ENCODE measurements around the gene NDST1. TPM values are rescaled to one million over a fixed set of nuclear protein-coding genes. Genes with fewer than 3 reads are reported as not detected.
A peak's percentile ranks its signal among the peaks of the same experiment; 100 is the strongest.

The NDST1 gene
- total RNA-seq, 6 donors from 2014 or later = 81.7 to 265 (median 166) TPM

DNA sequence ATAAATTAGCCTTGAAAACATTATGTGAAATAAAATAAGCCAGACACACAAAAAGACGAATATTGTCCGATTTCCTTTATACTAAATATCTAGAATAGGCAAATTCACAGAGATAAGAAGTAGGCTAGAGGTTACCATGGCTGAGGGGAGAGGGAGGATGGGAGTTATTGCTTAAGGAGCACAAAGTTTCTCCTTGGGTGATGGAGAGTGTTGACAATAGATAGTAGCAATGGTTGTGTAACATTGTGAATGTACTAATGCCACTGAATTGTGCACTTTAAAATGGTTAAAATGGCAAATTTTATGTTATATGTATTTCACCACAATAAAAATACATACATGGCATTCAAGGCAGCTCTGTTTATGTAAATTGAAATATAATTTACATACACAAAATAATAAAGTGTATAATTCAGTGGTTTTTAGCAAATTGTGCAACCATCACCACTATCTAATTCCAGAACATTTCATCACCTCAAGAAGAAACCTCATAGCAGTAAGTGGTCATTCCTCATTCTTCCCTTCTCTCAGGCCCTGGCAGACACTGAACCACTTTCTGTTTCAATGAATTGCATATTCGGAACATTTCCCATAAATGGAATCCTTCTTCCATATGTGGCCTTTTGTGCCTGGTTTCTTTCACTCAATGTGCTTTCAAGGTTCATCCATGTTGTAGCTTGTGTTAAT, 59.2 kb downstream of the NDST1 start:
- TF ChIP-seq POLR2A (IDR thresholded peaks at IDR 0.05) (no peak), POLR2AphosphoS5 (IDR thresholded peaks at IDR 0.05) (peak in 1 of 2 donors; percentile 26), EP300 (IDR thresholded peaks at IDR 0.05) (peak in 1 of 4 donors; percentile 77)
- TF ChIP-seq, protein P1, sequence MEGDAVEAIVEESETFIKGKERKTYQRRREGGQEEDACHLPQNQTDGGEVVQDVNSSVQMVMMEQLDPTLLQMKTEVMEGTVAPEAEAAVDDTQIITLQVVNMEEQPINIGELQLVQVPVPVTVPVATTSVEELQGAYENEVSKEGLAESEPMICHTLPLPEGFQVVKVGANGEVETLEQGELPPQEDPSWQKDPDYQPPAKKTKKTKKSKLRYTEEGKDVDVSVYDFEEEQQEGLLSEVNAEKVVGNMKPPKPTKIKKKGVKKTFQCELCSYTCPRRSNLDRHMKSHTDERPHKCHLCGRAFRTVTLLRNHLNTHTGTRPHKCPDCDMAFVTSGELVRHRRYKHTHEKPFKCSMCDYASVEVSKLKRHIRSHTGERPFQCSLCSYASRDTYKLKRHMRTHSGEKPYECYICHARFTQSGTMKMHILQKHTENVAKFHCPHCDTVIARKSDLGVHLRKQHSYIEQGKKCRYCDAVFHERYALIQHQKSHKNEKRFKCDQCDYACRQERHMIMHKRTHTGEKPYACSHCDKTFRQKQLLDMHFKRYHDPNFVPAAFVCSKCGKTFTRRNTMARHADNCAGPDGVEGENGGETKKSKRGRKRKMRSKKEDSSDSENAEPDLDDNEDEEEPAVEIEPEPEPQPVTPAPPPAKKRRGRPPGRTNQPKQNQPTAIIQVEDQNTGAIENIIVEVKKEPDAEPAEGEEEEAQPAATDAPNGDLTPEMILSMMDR (IDR thresholded peaks at IDR 0.05) = no peak
- Histone ChIP-seq H3K36me3 (no peaks in the 10 kb centered on the region), H3K27me3 (no peaks in the 10 kb centered on the region), H3K4me1 (peaks cover 7 to 18% (median 9%) of the 10 kb centered on the region in 4 donors), H3K4me3 (no peak overlapping the region), H3K27ac (peak overlapping the region in 3 of 4 donors; percentile 32 to 59 (median 46)), H3K9me3 (no peaks in the 10 kb centered on the region)
- WGBS, 2 donors = 59 to 61% methylated on average over 3 of the region's 3 CpGs
- peak; percentile 71 to 84 for ATAC-seq (ENCODE audit: low FRiP score in 2 of 2)
- DNase-seq = no peak

DNA sequence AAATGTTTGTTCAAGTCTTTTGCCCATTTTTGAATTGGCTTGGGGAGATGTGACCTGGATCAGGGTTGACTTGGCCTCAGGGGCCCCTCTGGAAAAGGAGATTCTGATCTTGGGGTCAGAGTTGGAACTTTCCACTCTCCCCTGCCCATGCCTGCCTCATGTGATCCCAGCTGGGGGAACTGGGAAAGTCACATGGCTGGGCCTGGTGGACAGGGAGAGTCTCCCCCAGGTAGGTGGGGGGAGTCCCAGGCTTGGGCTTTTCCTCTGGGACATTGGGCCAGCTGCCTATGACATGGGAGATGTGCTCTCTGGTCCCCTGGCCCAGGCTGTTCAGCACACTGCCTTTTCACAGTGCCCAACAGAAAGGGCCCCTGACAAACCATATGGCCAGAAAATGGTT, 60.7 kb downstream of the NDST1 start:
- Histone ChIP-seq H3K9me3 (no peaks in the 10 kb centered on the region), H3K4me1 (peaks cover 7 to 18% (median 9%) of the 10 kb centered on the region in 4 donors), H3K27me3 (no peaks in the 10 kb centered on the region), H3K36me3 (no peaks in the 10 kb centered on the region), H3K4me3 (no peak overlapping the region), H3K27ac (peak overlapping the region in 2 of 4 donors; percentile 32 to 59)
- no peak for DNase-seq
- TF ChIP-seq, protein P1 (IDR thresholded peaks at IDR 0.05) = no peak
- no peak for TF ChIP-seq EP300 (IDR thresholded peaks at IDR 0.05)
- no peak for ATAC-seq (ENCODE audit: low FRiP score in 2 of 2)

GRCh38 chr5:150570333-150570732, 62.4 kb downstream of the NDST1 start:
- TF ChIP-seq EP300 (IDR thresholded peaks at IDR 0.05) (no peak), POLR2AphosphoS5 (IDR thresholded peaks at IDR 0.05) (no peak), POLR2A (IDR thresholded peaks at IDR 0.05) (no peak)
- TF ChIP-seq, protein P1 (IDR thresholded peaks at IDR 0.05) = no peak
- ATAC-seq (ENCODE audit: low FRiP score in 2 of 2) (no peak), DNase-seq (no peak)
- Histone ChIP-seq H3K4me1 (peaks cover 7 to 18% (median 9%) of the 10 kb centered on the region in 4 donors), H3K36me3 (no peaks in the 10 kb centered on the region), H3K9me3 (no peaks in the 10 kb centered on the region), H3K27me3 (no peaks in the 10 kb centered on the region), H3K27ac (no peak overlapping the region), H3K4me3 (no peak overlapping the region)
- 90 to 91% methylated on average over 4 to 7 of the region's 7 CpGs for whole genome bisulfite sequencing, 2 donors

GRCh38 chr5:150571836-150572235, 63.9 kb downstream of the NDST1 start:
- Histone ChIP-seq H3K36me3 (no peaks in the 10 kb centered on the region), H3K9me3 (no peaks in the 10 kb centered on the region), H3K27ac (no peak overlapping the region), H3K27me3 (no peaks in the 10 kb centered on the region), H3K4me1 (peaks cover 6 to 14% (median 7%) of the 10 kb centered on the region in 4 donors), H3K4me3 (no peak overlapping the region)
- no peak for ATAC-seq (ENCODE audit: low FRiP score in 2 of 2)
- no peak for DNase-seq
- TF ChIP-seq POLR2A (IDR thresholded peaks at IDR 0.05) (no peak), POLR2AphosphoS5 (IDR thresholded peaks at IDR 0.05) (no peak), EP300 (IDR thresholded peaks at IDR 0.05) (no peak)
- TF ChIP-seq, protein P1 (IDR thresholded peaks at IDR 0.05) = no peak

DNA sequence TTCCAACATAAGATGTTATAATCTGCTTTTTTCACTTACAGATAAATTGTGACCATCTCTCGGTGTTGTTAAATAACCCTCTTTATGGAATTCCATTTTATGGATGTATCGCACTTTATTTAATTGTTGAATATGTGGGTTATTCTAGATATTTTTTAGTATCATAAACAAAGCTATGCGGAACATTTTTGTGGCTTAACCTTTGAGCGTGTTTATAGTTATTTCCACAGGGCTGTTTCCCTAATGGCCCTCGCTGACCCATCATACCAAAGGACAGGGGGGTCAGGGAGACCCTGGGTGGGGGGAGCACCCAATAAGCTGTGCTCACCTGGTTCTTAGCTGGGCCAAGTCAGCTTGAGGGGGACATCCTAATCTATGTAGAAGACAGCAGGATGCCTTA, 65.3 kb downstream of the NDST1 start:
- no peak overlapping the region for H3K27ac ChIP-seq
- no peaks in the 10 kb centered on the region for H3K27me3 ChIP-seq
- no peak for DNase-seq
- TF ChIP-seq POLR2A (IDR thresholded peaks at IDR 0.05) (no peak), POLR2AphosphoS5 (IDR thresholded peaks at IDR 0.05) (no peak), EP300 (IDR thresholded peaks at IDR 0.05) (no peak)
- TF ChIP-seq, protein P1 (IDR thresholded peaks at IDR 0.05) = no peak
- H3K4me3 ChIP-seq = no peak overlapping the region
- 87 to 91% methylated on average over 5 of the region's 5 CpGs for WGBS, 2 donors
- H3K9me3 ChIP-seq = no peaks in the 10 kb centered on the region
- H3K36me3 ChIP-seq = no peaks in the 10 kb centered on the region
- no peak for ATAC-seq (ENCODE audit: low FRiP score in 2 of 2)
- peaks cover 0 to under 1% (median 0%) of the 10 kb centered on the region in 4 donors for H3K4me1 ChIP-seq
